ENCODE data around the gene EEPD1. TPM values are rescaled to one million over a fixed set of nuclear protein-coding genes. Genes with fewer than 3 reads are reported as not detected.

Gene EEPD1
- total RNA-seq, 1 experiment from 2014 or later = 7.8 TPM

DNA sequence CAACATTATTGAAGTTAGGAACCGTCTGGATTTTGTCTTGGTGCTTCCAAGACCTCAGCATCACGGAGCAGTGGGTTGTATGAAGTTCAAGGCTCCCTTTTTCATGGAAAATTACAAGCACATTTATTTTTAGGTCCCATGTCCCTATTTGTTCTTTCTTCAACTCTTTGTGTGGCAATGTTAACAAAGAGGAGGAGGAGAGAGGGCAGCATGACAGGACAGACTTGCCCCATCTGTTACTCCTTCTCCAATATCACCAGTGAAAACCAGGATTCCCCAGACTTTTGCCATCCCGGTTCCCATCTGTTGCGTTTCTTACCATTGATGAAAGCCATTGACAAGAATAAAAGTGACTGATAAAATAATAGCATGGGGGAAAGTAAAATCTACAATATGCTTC lies 28.6 kb downstream of the EEPD1 start:
- ChIA-PET CTCF (no interaction called here), POLR2A (no interaction called here)
- no peak overlapping the region for H3K27ac Mint-ChIP-seq

DNA sequence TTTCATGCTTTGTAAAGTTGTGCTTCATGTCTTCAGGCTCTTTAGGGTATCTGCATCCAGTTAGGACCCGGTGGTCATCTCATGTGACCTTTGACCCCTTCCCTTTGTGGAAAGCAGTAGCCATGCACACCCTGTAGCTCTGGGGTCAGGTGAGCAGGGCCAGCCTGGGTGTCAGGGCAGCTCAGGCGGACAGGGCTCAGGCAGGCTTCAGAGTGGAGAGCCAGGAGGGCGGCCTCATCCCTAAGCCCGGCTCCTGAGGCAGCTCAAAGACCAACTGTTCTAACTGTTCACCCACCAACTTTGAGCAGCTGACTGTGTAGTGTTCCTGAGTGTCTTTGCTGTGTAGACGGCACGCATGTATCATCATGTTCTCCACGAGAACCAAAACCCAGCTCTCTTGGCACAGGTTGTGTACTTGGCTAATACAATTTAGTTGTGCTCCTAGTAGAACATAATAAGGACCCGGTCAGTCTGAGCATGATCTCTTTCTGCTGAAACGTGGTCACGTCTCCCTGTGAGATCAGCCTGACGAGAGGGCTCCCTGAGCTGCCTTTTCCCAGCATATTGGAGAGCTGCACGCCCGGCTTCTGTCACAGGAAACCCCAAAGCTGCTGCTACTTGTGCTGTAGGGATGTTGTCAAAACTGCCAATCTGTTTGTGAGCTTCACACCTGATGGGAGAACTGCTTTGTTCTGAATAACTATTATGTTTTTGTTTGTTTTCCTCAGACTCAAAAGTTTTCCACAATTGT lies 30.0 kb downstream of the EEPD1 start:
- Mint-ChIP-seq H3K4me1 (peaks cover 12% of the 10 kb centered on the region), H3K27ac (no peak overlapping the region), H3K9me3 (no peaks in the 10 kb centered on the region), H3K27me3 (ENCODE audit: low read depth) (no peaks in the 10 kb centered on the region), H3K4me3 (no peak overlapping the region), H3K36me3 (no peaks in the 10 kb centered on the region)
- DNase-seq (ENCODE audit: low spot score) = no peak
- POLR2A ChIA-PET = no interaction called here
- ATAC-seq = no peak
- no peak for TF ChIP-seq FOXK1 (CRISPR knock-in tag; IDR thresholded peaks at IDR 0.05)
- peak; percentile 91 for TF ChIP-seq ZNF121 (CRISPR knock-in tag; IDR thresholded peaks at IDR 0.05)
- CTCF ChIA-PET = interaction anchor here (1.1 to 1.2 kb wide), 2 partner anchors 20 to 136 kb away, joined by 3 read pairs; no protein-coding TSS in a partner anchor

More for the DNA sequence above, 28.6 kb downstream of the EEPD1 start:
- no peaks in the 10 kb centered on the region for H3K27me3 Mint-ChIP-seq (ENCODE audit: low read depth)
- H3K9me3 Mint-ChIP-seq = no peaks in the 10 kb centered on the region
- TF ChIP-seq, protein P1, sequence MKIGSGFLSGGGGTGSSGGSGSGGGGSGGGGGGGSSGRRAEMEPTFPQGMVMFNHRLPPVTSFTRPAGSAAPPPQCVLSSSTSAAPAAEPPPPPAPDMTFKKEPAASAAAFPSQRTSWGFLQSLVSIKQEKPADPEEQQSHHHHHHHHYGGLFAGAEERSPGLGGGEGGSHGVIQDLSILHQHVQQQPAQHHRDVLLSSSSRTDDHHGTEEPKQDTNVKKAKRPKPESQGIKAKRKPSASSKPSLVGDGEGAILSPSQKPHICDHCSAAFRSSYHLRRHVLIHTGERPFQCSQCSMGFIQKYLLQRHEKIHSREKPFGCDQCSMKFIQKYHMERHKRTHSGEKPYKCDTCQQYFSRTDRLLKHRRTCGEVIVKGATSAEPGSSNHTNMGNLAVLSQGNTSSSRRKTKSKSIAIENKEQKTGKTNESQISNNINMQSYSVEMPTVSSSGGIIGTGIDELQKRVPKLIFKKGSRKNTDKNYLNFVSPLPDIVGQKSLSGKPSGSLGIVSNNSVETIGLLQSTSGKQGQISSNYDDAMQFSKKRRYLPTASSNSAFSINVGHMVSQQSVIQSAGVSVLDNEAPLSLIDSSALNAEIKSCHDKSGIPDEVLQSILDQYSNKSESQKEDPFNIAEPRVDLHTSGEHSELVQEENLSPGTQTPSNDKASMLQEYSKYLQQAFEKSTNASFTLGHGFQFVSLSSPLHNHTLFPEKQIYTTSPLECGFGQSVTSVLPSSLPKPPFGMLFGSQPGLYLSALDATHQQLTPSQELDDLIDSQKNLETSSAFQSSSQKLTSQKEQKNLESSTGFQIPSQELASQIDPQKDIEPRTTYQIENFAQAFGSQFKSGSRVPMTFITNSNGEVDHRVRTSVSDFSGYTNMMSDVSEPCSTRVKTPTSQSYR (CRISPR knock-in tag; IDR thresholded peaks at IDR 0.05) = no peak
- TF ChIP-seq MYBL2 (CRISPR knock-in tag; IDR thresholded peaks at IDR 0.05) (no peak), NR3C1 (CRISPR knock-in tag; conservative IDR thresholded peaks at IDR 0.05; ENCODE audit: low read depth) (no peak), GRHL2 (CRISPR knock-in tag; IDR thresholded peaks at IDR 0.05; ENCODE audit: insufficient replicate concordance, severe bottlenecking) (no peak), RORB (CRISPR knock-in tag; IDR thresholded peaks at IDR 0.05) (no peak), ELF4 (CRISPR knock-in tag; IDR thresholded peaks at IDR 0.05; ENCODE audit: low read depth) (no peak), MXD4 (CRISPR knock-in tag; IDR thresholded peaks at IDR 0.05; ENCODE audit: borderline replicate concordance) (no peak), IRF2 (CRISPR knock-in tag; IDR thresholded peaks at IDR 0.05; ENCODE audit: borderline replicate concordance, low read depth) (no peak), OVOL2 (CRISPR knock-in tag; IDR thresholded peaks at IDR 0.05; ENCODE audit: borderline replicate concordance) (no peak)
- H3K36me3 Mint-ChIP-seq = no peaks in the 10 kb centered on the region
- H3K4me1 Mint-ChIP-seq = peaks cover 12% of the 10 kb centered on the region
- DNase-seq (ENCODE audit: low spot score) (no peak), ATAC-seq (no peak)
- H3K4me3 Mint-ChIP-seq = no peak overlapping the region

DNA sequence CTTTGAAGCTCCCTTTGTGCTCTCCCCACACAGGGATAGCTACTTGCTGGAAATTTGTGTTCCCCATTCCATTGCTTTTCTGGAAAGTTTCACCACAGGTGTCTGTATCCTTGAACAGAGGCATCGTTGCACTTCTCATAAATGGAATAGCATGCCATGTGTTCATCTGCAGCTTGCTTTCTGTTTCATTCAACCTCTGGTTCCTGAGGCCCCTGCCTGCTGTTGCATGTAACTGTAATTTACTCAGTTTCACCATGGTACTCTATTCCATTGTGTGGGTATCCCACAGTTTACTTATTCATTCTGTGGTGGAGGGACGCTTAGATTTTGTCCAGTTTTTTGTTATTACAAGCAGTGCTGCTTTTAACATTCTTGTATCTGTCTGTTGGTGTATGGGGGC lies 32.0 kb downstream of the EEPD1 start:
- H3K27me3 Mint-ChIP-seq (ENCODE audit: low read depth) = no peaks in the 10 kb centered on the region
- ChIA-PET POLR2A (no interaction called here), CTCF (no interaction called here)
- ATAC-seq (no peak), DNase-seq (ENCODE audit: low spot score) (no peak)
- H3K9me3 Mint-ChIP-seq = no peaks in the 10 kb centered on the region
- peaks cover 9% of the 10 kb centered on the region for H3K4me1 Mint-ChIP-seq
- H3K4me3 Mint-ChIP-seq = no peak overlapping the region
- no peaks in the 10 kb centered on the region for H3K36me3 Mint-ChIP-seq
- H3K27ac Mint-ChIP-seq = no peak overlapping the region
- TF ChIP-seq SP1 (CRISPR knock-in tag; conservative IDR thresholded peaks at IDR 0.05) (no peak), NFYB (CRISPR knock-in tag; conservative IDR thresholded peaks at IDR 0.05; ENCODE audit: low read depth) (no peak), CREB1 (CRISPR knock-in tag; IDR thresholded peaks at IDR 0.05) (no peak), ZNF396 (CRISPR knock-in tag; IDR thresholded peaks at IDR 0.05; ENCODE audit: borderline replicate concordance) (no peak)
- TF ChIP-seq, protein P2, sequence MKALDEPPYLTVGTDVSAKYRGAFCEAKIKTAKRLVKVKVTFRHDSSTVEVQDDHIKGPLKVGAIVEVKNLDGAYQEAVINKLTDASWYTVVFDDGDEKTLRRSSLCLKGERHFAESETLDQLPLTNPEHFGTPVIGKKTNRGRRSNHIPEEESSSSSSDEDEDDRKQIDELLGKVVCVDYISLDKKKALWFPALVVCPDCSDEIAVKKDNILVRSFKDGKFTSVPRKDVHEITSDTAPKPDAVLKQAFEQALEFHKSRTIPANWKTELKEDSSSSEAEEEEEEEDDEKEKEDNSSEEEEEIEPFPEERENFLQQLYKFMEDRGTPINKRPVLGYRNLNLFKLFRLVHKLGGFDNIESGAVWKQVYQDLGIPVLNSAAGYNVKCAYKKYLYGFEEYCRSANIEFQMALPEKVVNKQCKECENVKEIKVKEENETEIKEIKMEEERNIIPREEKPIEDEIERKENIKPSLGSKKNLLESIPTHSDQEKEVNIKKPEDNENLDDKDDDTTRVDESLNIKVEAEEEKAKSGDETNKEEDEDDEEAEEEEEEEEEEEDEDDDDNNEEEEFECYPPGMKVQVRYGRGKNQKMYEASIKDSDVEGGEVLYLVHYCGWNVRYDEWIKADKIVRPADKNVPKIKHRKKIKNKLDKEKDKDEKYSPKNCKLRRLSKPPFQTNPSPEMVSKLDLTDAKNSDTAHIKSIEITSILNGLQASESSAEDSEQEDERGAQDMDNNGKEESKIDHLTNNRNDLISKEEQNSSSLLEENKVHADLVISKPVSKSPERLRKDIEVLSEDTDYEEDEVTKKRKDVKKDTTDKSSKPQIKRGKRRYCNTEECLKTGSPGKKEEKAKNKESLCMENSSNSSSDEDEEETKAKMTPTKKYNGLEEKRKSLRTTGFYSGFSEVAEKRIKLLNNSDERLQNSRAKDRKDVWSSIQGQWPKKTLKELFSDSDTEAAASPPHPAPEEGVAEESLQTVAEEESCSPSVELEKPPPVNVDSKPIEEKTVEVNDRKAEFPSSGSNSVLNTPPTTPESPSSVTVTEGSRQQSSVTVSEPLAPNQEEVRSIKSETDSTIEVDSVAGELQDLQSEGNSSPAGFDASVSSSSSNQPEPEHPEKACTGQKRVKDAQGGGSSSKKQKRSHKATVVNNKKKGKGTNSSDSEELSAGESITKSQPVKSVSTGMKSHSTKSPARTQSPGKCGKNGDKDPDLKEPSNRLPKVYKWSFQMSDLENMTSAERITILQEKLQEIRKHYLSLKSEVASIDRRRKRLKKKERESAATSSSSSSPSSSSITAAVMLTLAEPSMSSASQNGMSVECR (CRISPR knock-in tag; IDR thresholded peaks at IDR 0.05; ENCODE audit: borderline replicate concordance) = no peak
- TF ChIP-seq, protein P3, sequence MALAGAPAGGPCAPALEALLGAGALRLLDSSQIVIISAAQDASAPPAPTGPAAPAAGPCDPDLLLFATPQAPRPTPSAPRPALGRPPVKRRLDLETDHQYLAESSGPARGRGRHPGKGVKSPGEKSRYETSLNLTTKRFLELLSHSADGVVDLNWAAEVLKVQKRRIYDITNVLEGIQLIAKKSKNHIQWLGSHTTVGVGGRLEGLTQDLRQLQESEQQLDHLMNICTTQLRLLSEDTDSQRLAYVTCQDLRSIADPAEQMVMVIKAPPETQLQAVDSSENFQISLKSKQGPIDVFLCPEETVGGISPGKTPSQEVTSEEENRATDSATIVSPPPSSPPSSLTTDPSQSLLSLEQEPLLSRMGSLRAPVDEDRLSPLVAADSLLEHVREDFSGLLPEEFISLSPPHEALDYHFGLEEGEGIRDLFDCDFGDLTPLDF (CRISPR knock-in tag; IDR thresholded peaks at IDR 0.05) = no peak
- TF ChIP-seq, protein P4, sequence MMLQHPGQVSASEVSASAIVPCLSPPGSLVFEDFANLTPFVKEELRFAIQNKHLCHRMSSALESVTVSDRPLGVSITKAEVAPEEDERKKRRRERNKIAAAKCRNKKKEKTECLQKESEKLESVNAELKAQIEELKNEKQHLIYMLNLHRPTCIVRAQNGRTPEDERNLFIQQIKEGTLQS (CRISPR knock-in tag; conservative IDR thresholded peaks at IDR 0.05) = no peak
- TF ChIP-seq, protein P5, sequence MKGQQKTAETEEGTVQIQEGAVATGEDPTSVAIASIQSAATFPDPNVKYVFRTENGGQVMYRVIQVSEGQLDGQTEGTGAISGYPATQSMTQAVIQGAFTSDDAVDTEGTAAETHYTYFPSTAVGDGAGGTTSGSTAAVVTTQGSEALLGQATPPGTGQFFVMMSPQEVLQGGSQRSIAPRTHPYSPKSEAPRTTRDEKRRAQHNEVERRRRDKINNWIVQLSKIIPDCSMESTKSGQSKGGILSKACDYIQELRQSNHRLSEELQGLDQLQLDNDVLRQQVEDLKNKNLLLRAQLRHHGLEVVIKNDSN (CRISPR knock-in tag; IDR thresholded peaks at IDR 0.05) = no peak
